ENCODE data around the gene FAM241A.
A peak's percentile ranks its signal among the peaks of the same experiment; 100 is the strongest.

FAM241A gene

GRCh38 chr4:112182604-112183003, 37.4 kb downstream of the FAM241A start:
- Histone ChIP-seq H3K4me3 (ENCODE audit: low read depth, low read length) (no peak overlapping the region), H3K9me3 (ENCODE audit: severe bottlenecking) (no peaks in the 10 kb centered on the region), H3K36me3 (peaks cover 5% of the 10 kb centered on the region; the same call in 1 of the 2 replicates), H3K27me3 (ENCODE audit: insufficient read depth, low read depth, severe bottlenecking) (no peaks in the 10 kb centered on the region), H3K27ac (0 out of 2 replicates have a peak overlapping the region, but pooled peaks have one; percentile 3)
- no peak for DNase-seq
- no peak for TF ChIP-seq CTCF (IDR thresholded peaks at IDR 0.05; ENCODE audit: low read depth, low read length)

- TF ChIP-seq CTCF (IDR thresholded peaks at IDR 0.05; ENCODE audit: low read depth, low read length): no peak
- Histone ChIP-seq H3K36me3 (peaks cover 5% of the 10 kb centered on the region; the same call in 1 of the 2 replicates), H3K27me3 (ENCODE audit: insufficient read depth, low read depth, severe bottlenecking) (no peaks in the 10 kb centered on the region), H3K4me3 (ENCODE audit: low read depth, low read length) (no peak overlapping the region), H3K27ac (no peak overlapping the region), H3K9me3 (ENCODE audit: severe bottlenecking) (no peaks in the 10 kb centered on the region)
- DNase-seq: peak; percentile 40
Measured at GRCh38 chr4:112183252-112183651, 38.0 kb downstream of the FAM241A start.

GRCh38 chr4:112184438-112184837, 39.2 kb downstream of the FAM241A start:
- H3K36me3 ChIP-seq: peaks cover 5% of the 10 kb centered on the region; the same call in 1 of the 2 replicates

GRCh38 chr4:112185334-112185733, 40.1 kb downstream of the FAM241A start:
- H3K4me3 ChIP-seq (ENCODE audit: low read depth, low read length): no peak overlapping the region
- TF ChIP-seq CTCF (IDR thresholded peaks at IDR 0.05; ENCODE audit: low read depth, low read length): no peak
- no peak overlapping the region for H3K27ac ChIP-seq
- no peak for DNase-seq
- H3K9me3 ChIP-seq (ENCODE audit: severe bottlenecking): no peaks in the 10 kb centered on the region
- no peaks in the 10 kb centered on the region for H3K27me3 ChIP-seq (ENCODE audit: insufficient read depth, low read depth, severe bottlenecking)
- peaks cover 9% of the 10 kb centered on the region for H3K36me3 ChIP-seq

More at GRCh38 chr4:112184438-112184837, 39.2 kb downstream of the FAM241A start:
- H3K4me3 ChIP-seq (ENCODE audit: low read depth, low read length): no peak overlapping the region
- H3K27ac ChIP-seq: no peak overlapping the region
- no peaks in the 10 kb centered on the region for H3K9me3 ChIP-seq (ENCODE audit: severe bottlenecking)
- TF ChIP-seq CTCF (IDR thresholded peaks at IDR 0.05; ENCODE audit: low read depth, low read length): no peak
- no peaks in the 10 kb centered on the region for H3K27me3 ChIP-seq (ENCODE audit: insufficient read depth, low read depth, severe bottlenecking)
- DNase-seq: no peak

- no peak for DNase-seq
- H3K36me3 ChIP-seq: peaks cover 9% of the 10 kb centered on the region
- no peak for TF ChIP-seq CTCF (IDR thresholded peaks at IDR 0.05; ENCODE audit: low read depth, low read length)
- no peaks in the 10 kb centered on the region for H3K9me3 ChIP-seq (ENCODE audit: severe bottlenecking)
- no peak overlapping the region for H3K27ac ChIP-seq
- H3K4me3 ChIP-seq (ENCODE audit: low read depth, low read length): no peak overlapping the region
- H3K27me3 ChIP-seq (ENCODE audit: insufficient read depth, low read depth, severe bottlenecking): no peaks in the 10 kb centered on the region
Measured at GRCh38 chr4:112185740-112186670, 40.8 kb downstream of the FAM241A start.

All from WERI-Rb-1 (cell line).